GM18505 (cell line): ENCODE measurements around the gene ZNF687.

ENCODE experiments used
- ATAC-seq: cut with Tn5 transposase; IDR thresholded peaks from one replicate; pipeline ENCODE4 v1.9.1; 2021; ENCODE audit not compliant: unreplicated experiment
- POLR2A ChIP-seq: IDR thresholded peaks from 4 replicates; pipeline ENCODE4 v1.6.1; 2011; ENCODE audit warnings: borderline replicate concordance; ENCODE audit not compliant: insufficient read depth, insufficient read length; ENCODE audit errors: extremely low read depth

ZNF687 gene

DNA sequence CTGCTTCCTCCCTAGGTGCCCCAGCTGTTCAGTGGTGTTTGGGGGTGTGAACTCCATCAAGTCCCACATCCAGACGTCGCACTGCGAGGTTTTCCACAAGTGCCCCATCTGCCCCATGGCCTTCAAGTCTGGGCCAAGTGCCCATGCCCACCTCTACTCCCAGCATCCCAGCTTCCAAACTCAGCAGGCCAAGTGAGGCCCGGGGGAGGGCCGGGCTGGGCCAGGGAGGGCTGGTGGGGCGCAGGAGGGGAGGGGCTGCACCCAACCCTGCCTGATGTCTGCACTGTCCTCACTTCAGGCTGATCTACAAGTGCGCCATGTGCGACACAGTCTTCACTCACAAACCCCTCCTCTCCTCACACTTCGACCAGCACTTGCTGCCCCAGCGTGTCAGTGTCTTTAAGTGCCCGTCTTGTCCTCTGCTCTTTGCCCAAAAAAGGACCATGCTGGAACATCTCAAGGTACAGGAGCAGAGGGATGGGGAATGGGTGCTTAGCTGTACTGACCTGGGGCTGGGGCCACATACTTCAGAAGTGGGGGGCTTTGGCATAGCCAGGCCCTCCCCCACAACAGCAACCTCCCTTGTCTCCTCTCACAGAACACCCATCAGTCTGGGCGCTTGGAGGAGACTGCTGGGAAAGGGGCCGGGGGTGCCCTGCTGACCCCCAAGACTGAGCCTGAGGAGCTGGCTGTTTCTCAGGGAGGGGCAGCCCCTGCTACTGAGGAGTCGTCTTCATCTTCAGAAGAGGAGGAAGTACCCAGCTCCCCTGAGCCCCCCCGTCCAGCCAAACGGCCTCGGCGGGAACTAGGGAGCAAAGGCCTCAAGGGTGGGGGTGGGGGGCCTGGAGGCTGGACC is 7.2 kb downstream of the ZNF687 start:
- no peak for TF ChIP-seq POLR2A

DNA sequence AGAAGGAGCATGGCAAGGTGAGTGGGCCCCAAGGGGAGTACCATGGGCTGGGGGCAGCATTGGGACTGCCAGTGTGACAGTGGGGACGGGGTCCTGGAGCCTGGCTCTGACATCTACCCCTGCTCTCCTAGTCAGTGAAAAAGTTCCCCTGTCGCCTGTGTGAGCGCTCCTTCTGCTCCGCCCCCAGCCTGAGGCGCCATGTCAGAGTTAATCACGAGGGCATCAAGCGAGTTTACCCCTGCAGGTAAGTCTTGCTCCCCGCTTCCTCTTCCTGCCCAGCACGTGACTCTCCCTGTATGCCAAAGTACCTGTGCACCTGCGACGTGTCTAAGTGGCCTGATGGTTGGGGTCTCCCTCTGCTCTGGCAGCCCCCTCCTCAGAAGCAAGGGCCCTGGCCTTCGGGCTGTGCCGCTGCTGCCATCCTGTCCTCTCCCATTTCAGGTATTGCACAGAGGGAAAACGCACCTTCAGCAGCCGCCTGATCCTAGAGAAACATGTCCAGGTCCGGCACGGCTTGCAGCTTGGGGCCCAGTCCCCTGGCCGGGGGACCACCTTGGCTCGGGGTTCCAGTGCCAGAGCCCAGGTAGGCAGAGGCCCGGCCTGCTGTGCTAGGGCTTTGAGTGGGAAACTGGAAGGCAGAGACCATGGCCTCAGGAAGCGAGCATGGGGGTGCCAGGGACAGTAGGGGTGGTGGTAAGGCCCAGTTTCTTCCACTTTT is 8.1 kb downstream of the ZNF687 start:
- no peak for ATAC-seq
- TF ChIP-seq POLR2A, result no peak

More for the DNA sequence above, 7.2 kb downstream of the ZNF687 start:
- ATAC-seq, result no peak

DNA sequence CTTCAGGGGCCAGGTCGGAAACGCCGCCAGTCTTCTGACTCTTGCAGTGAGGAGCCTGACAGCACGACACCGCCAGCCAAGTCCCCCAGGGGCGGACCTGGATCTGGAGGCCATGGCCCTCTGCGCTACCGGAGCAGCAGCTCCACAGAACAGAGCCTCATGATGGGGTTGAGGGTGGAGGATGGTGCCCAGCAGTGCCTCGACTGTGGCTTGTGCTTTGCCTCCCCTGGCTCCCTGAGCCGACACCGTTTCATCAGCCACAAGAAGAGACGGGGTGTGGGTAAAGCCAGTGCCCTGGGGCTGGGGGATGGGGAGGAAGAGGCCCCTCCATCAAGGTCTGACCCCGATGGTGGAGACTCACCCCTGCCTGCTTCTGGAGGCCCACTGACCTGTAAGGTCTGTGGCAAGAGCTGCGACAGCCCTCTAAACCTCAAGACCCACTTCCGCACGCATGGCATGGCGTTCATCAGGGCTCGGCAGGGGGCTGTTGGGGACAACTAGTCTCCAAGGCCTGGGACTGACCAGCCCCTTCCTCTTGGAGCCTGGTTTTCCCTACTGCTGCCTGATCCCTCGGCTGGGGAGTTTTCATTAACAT is 8.7 kb downstream of the ZNF687 start:
- ATAC-seq, result no peak
- no peak for TF ChIP-seq POLR2A

GRCh38 chr1:151292207-151293030 is 10.3 kb downstream of the ZNF687 start:
- ATAC-seq, result no peak
- TF ChIP-seq POLR2A, result peak; percentile 36

- TF ChIP-seq POLR2A, result no peak
- no peak for ATAC-seq
These were observed 11.0 kb downstream of the ZNF687 start for GRCh38 chr1:151293093-151293492.

- TF ChIP-seq POLR2A, result no peak
- no peak for ATAC-seq
These were observed 12.8 kb downstream of the ZNF687 start for GRCh38 chr1:151294742-151295462.

DNA sequence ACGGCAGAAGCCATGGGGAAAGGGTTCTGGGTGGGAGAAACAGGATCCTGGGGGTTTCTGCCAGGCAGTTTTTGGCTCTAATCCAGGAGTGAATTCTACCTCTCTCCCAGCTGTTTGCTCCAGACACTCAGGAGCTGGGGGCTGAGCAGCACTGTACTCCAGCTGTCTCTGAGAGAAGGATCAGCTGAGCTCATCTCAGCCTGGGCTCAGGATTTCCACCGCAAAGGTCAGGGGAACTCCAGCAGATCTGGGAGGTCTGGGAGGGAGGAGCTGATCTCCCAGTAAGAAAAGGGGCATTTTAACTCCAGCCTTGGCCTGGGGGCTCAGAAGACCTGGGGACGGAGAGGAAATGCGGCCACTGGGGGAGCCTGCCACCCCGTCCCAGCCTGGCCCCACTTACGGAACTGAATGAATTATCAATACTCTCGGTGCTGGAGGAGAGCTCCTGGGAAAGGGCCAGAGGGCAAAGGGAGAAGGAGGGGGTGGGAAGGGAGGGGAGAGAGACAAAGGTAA is 27.8 kb downstream of the ZNF687 start:
- no peak for ATAC-seq
- TF ChIP-seq POLR2A, result no peak

GRCh38 chr1:151311011-151311410 is 28.9 kb downstream of the ZNF687 start:
- ATAC-seq, result no peak
- TF ChIP-seq POLR2A, result no peak

DNA sequence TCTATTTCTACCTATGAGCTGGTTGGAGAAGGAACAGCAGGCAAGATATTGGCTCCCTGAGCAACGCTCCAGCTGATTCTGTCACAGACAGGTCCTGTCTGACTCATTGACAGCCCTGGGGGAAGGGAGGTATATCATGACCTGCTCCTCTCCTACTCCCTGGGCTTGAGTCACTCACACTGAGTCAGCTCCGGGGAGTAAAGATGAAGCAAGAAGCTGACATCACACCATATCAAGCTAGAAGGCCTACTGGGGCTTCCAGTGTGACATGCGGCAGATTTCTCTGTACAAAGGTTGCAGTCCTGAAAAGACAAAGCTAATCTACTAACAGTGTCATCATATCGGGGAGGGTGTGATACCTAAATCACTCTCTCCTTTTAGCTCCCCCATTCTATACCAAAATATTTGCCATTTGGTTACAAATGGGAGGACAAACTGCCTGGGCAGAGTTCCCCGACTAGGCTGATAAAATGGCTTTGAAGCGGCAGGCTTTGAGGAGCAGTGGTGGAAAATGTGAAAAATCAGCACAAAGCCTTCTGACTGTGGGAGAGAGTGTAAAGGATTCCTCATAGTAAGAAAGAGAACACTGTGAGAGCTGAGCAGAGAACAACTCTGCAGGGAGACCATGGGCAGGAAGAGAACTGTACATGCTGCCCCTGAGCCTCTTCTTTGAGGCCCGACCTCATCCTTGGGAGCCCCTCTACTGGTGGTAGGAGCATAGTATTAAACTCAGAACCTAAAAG is 29.7 kb downstream of the ZNF687 start:
- ATAC-seq, result no peak
- no peak for TF ChIP-seq POLR2A

DNA sequence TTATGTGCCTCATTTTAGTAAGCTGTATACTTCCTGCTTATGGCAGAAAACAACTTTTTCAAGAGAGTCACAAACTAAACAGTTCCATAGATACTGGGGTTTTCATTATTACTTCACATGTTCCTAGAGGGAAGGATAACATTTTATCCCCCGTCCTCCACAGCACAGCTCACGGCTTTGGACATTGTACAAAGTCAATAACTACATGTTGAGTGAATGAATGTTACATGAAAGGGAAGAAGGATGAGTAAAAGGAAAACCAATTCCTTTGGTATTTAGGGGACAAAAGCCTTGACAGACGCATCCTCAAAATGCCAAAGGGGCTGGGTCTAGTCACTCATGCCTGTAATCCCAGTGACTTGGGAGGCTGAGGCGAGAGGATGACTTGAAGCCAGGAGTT is 30.3 kb downstream of the ZNF687 start:
- no peak for TF ChIP-seq POLR2A
- no peak for ATAC-seq

DNA sequence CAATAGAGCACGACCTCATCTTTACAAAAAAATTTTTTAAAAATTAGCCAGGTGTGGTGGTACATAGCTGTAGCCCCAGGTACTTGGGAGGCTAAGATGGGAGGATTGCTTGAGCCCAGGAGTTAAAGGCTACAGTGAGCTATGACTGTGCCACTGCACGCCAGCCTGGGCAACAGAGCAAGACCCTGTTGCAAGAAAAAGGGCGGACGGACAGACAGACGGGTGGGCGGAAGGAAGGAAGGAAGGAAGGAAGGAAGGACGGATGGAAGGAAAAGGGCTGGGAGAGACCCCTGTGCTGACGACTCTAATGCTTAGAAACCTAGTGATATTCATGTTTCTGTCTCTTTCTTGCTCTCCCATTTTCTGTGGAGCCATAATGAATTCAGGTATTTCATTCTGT is 30.7 kb downstream of the ZNF687 start:
- no peak for TF ChIP-seq POLR2A
- ATAC-seq, result no peak
